ENCODE measurements around the gene TMEM184A.
A peak's percentile ranks its signal among the peaks of the same experiment; 100 is the strongest.

Gene TMEM184A

GRCh38 chr7:1512781-1513656 lies 43.0 kb downstream of the TMEM184A start:
- peak; percentile 88 to 94 for DNase-seq (ENCODE audit: low read depth in 1 of 2, low spot score in 1 of 2)
- in situ Hi-C loops (cut with HindIII; ENCODE audit: low pct_unique_long_range_greater_than_20kb, low sequenced_read_pairs): no loop called here
- TF ChIP-seq JUND (IDR thresholded peaks at IDR 0.05; ENCODE audit: low read depth): no peak

GRCh38 chr7:1511444-1512422 lies 44.3 kb downstream of the TMEM184A start:
- no peak for DNase-seq (ENCODE audit: low read depth in 1 of 2, low spot score in 1 of 2)
- in situ Hi-C loops (cut with HindIII; ENCODE audit: low pct_unique_long_range_greater_than_20kb, low sequenced_read_pairs): no loop called here
- TF ChIP-seq JUND (IDR thresholded peaks at IDR 0.05; ENCODE audit: low read depth): no peak

- no peak for DNase-seq (ENCODE audit: low read depth in 1 of 2, low spot score in 1 of 2)
- in situ Hi-C loops (cut with HindIII; ENCODE audit: low pct_unique_long_range_greater_than_20kb, low sequenced_read_pairs): no loop called here
Observed at GRCh38 chr7:1510780-1511154, 45.2 kb downstream of the TMEM184A start.

GRCh38 chr7:1509226-1509625 lies 46.8 kb downstream of the TMEM184A start:
- no peak for DNase-seq (ENCODE audit: low read depth in 1 of 2, low spot score in 1 of 2)
- TF ChIP-seq JUND (IDR thresholded peaks at IDR 0.05; ENCODE audit: low read depth): no peak
- in situ Hi-C loops (cut with HindIII; ENCODE audit: low pct_unique_long_range_greater_than_20kb, low sequenced_read_pairs): no loop called here

More at GRCh38 chr7:1510780-1511154, 45.2 kb downstream of the TMEM184A start:
- TF ChIP-seq JUND (IDR thresholded peaks at IDR 0.05; ENCODE audit: low read depth): no peak

GRCh38 chr7:1508277-1508758 lies 47.7 kb downstream of the TMEM184A start:
- peak in 1 of 2 experiments; percentile 56 for DNase-seq (ENCODE audit: low read depth in 1 of 2, low spot score in 1 of 2)
- in situ Hi-C loops (cut with HindIII; ENCODE audit: low pct_unique_long_range_greater_than_20kb, low sequenced_read_pairs): no loop called here
- no peak for TF ChIP-seq JUND (IDR thresholded peaks at IDR 0.05; ENCODE audit: low read depth)

- in situ Hi-C loops (cut with HindIII; ENCODE audit: low pct_unique_long_range_greater_than_20kb, low sequenced_read_pairs): no loop called here
- peak in 1 of 2 experiments; percentile 91 for DNase-seq (ENCODE audit: low read depth in 1 of 2, low spot score in 1 of 2)
- TF ChIP-seq JUND (IDR thresholded peaks at IDR 0.05; ENCODE audit: low read depth): no peak
Observed at GRCh38 chr7:1505731-1506550, 50.1 kb downstream of the TMEM184A start.

- DNase-seq (ENCODE audit: low read depth in 1 of 2, low spot score in 1 of 2): peak; percentile 97 to 98
- TF ChIP-seq JUND (IDR thresholded peaks at IDR 0.05; ENCODE audit: low read depth): no peak
- in situ Hi-C loops (cut with HindIII; ENCODE audit: low pct_unique_long_range_greater_than_20kb, low sequenced_read_pairs): no loop called here
Observed at GRCh38 chr7:1503816-1504775, 51.9 kb downstream of the TMEM184A start, which contains the start of gene INTS1. TSS of gene INTS1 (minus strand) at chr7:1504389. CDS start at chr7:1503960, 429 bp downstream.

GRCh38 chr7:1503390-1503789 lies 52.6 kb downstream of the TMEM184A start:
- no peak for TF ChIP-seq JUND (IDR thresholded peaks at IDR 0.05; ENCODE audit: low read depth)

GRCh38 chr7:1502845-1503244 lies 53.2 kb downstream of the TMEM184A start:
- DNase-seq (ENCODE audit: low read depth in 1 of 2, low spot score in 1 of 2): no peak
- in situ Hi-C loops (cut with HindIII; ENCODE audit: low pct_unique_long_range_greater_than_20kb, low sequenced_read_pairs): no loop called here
- TF ChIP-seq JUND (IDR thresholded peaks at IDR 0.05; ENCODE audit: low read depth): no peak

More at GRCh38 chr7:1503390-1503789, 52.6 kb downstream of the TMEM184A start:
- in situ Hi-C loops (cut with HindIII; ENCODE audit: low pct_unique_long_range_greater_than_20kb, low sequenced_read_pairs): no loop called here
- DNase-seq (ENCODE audit: low read depth in 1 of 2, low spot score in 1 of 2): no peak

- no peak for DNase-seq (ENCODE audit: low read depth in 1 of 2, low spot score in 1 of 2)
- in situ Hi-C loops (cut with HindIII; ENCODE audit: low pct_unique_long_range_greater_than_20kb, low sequenced_read_pairs): no loop called here
- TF ChIP-seq JUND (IDR thresholded peaks at IDR 0.05; ENCODE audit: low read depth): no peak
Observed at GRCh38 chr7:1501487-1502270, 54.3 kb downstream of the TMEM184A start.

Measured in T47D (cell line).